Measurements from ENCODE around the gene SUGP1.

The SUGP1 gene

DNA sequence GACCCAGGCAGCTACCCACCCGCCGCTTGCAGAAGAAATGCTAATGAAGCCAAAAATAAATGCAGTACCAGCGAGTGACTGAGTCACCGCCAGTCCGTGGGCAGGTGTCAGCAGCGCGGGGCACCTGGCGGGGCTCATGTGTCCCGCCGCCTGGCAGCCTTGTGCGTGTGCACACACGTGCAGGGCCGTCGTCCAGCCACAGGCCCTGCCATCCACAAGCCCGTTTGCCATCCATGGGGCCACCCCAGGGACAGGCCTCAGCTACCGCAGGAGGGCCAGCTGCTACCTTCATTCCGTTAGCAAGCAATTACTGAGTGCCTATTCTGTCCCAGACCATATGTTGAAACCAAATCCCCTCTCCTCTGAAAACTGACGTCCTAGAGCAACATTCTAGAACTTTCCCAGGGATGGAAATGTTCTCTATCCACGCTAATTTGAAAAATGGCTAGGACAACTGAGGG, 88.0 kb downstream of the SUGP1 start:
- Histone ChIP-seq H3K4me1 (no peaks in the 10 kb centered on the region), H3K9me3 (peaks cover 3% of the 10 kb centered on the region; the same call in 1 of the 2 replicates), H3K36me3 (no peaks in the 10 kb centered on the region), H3K4me3 (ENCODE audit: low read depth, low read length) (no peak overlapping the region), H3K27me3 (no peaks in the 10 kb centered on the region)
- DNase-seq: no peak
- TF ChIP-seq, protein P1, sequence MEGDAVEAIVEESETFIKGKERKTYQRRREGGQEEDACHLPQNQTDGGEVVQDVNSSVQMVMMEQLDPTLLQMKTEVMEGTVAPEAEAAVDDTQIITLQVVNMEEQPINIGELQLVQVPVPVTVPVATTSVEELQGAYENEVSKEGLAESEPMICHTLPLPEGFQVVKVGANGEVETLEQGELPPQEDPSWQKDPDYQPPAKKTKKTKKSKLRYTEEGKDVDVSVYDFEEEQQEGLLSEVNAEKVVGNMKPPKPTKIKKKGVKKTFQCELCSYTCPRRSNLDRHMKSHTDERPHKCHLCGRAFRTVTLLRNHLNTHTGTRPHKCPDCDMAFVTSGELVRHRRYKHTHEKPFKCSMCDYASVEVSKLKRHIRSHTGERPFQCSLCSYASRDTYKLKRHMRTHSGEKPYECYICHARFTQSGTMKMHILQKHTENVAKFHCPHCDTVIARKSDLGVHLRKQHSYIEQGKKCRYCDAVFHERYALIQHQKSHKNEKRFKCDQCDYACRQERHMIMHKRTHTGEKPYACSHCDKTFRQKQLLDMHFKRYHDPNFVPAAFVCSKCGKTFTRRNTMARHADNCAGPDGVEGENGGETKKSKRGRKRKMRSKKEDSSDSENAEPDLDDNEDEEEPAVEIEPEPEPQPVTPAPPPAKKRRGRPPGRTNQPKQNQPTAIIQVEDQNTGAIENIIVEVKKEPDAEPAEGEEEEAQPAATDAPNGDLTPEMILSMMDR (IDR thresholded peaks at IDR 0.05; ENCODE audit: low read depth, low read length): no peak

DNA sequence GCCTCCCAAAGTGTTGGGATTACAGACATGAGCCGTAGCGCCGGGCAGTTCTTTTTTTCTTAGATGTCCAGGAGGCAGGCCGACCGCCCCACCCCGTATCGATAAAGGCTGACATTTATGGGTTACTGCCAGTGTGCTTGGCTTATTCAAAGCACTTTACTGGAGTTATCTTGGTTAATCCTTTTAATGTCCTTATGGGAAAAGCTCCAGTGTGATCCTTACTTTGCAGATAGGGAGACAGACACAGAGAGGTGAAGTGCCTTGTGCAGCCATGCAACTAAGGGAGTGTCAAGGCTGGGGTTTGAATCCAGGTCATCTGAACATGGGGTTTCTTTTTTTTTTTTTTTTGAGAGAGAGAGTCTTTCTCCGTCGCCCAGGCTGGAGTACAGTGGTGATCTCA, 89.3 kb downstream of the SUGP1 start:
- H3K4me1 ChIP-seq: no peaks in the 10 kb centered on the region
- H3K36me3 ChIP-seq: no peaks in the 10 kb centered on the region
- no peaks in the 10 kb centered on the region for H3K27me3 ChIP-seq
- TF ChIP-seq, protein P1 (IDR thresholded peaks at IDR 0.05; ENCODE audit: low read depth, low read length): no peak
- H3K4me3 ChIP-seq (ENCODE audit: low read depth, low read length): no peak overlapping the region
- peaks cover 3% of the 10 kb centered on the region; the same call in 1 of the 2 replicates for H3K9me3 ChIP-seq
- DNase-seq: no peak

DNA sequence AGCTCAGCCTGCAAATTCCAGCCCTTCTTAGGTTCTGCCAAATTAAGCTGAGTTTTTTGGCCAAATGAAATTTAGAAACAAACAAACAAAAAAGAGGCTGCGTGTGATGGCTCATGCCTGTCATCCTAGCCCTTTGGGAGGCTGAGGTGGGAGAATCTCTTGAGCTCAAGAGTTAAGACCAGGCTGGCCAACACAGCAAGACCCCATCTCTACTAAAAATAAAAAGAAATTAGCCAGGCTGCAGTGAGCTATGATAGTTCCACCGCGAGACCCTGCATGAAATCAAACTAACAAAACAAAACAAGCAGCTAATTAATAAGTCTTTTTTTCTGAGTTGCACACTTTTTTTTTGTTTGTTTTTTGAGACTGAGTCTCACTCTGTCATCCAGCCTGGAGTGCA, 90.6 kb downstream of the SUGP1 start:
- Histone ChIP-seq H3K9me3 (peaks cover 3% of the 10 kb centered on the region; the same call in 1 of the 2 replicates), H3K36me3 (no peaks in the 10 kb centered on the region), H3K4me1 (no peaks in the 10 kb centered on the region), H3K4me3 (ENCODE audit: low read depth, low read length) (no peak overlapping the region), H3K27me3 (no peaks in the 10 kb centered on the region)
- TF ChIP-seq, protein P1 (IDR thresholded peaks at IDR 0.05; ENCODE audit: low read depth, low read length): no peak
- DNase-seq: no peak

DNA sequence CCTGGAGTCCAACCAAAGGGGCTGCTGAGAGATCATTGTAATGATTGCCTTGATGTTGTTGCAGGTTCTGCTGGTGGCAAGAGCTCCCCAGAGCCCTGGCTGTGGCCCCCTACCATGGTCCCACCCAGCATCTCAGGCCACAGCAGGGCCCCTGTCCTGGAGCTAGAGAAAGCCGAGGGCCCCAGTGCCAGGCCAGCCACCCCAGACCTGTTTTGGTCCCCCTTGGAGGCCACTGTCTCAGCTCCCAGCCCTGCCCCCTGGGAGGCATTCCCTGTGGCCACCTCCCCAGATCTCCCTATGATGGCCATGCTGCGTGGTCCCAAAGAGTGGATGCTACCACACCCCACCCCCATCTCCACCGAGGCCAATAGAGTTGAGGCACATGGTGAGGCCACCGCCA, 93.1 kb downstream of the SUGP1 start:
- H3K27me3 ChIP-seq: no peaks in the 10 kb centered on the region
- no peak for DNase-seq
- no peaks in the 10 kb centered on the region for H3K9me3 ChIP-seq
- TF ChIP-seq, protein P1 (IDR thresholded peaks at IDR 0.05; ENCODE audit: low read depth, low read length): no peak
- no peaks in the 10 kb centered on the region for H3K4me1 ChIP-seq
- H3K4me3 ChIP-seq (ENCODE audit: low read depth, low read length): no peak overlapping the region
- no peaks in the 10 kb centered on the region for H3K36me3 ChIP-seq

DNA sequence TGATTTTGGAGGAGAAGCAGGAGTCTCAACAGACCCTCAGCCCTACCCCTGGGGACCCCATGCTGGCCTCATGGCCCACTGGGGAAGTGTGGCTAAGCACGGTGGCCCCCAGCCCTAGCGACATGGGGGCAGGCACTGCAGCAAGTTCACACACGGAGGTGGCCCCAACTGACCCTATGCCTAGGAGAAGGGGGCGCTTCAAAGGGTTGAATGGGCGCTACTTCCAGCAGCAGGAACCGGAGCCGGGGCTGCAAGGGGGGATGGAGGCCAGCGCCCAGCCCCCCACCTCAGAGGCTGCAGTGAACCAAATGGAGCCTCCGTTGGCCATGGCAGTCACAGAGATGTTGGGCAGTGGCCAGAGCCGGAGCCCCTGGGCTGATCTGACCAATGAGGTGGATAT, 93.6 kb downstream of the SUGP1 start:
- Histone ChIP-seq H3K9me3 (no peaks in the 10 kb centered on the region), H3K4me1 (no peaks in the 10 kb centered on the region), H3K27me3 (no peaks in the 10 kb centered on the region), H3K36me3 (no peaks in the 10 kb centered on the region), H3K4me3 (ENCODE audit: low read depth, low read length) (no peak overlapping the region)
- DNase-seq: no peak
- TF ChIP-seq, protein P1 (IDR thresholded peaks at IDR 0.05; ENCODE audit: low read depth, low read length): no peak

DNA sequence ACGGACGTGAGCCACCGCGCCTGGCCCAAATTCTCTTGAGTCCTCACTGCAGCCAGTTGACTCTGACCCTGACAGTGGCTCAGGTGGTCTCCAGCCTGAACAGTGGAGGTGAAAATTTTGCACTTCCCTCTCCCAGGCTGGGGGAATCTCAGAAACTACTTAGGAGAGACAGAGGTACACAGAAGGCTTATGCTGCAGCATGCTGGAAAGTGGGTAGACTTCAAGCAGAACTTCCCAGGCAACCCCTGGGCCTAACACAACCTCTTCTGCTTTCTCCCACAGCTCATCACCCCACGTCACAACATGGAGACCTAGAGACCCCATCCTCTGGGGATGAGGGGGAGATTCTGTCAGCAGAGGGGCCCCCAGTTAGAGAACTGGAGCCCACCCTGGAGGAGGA, 94.1 kb downstream of the SUGP1 start:
- H3K27me3 ChIP-seq: no peaks in the 10 kb centered on the region
- H3K36me3 ChIP-seq: no peaks in the 10 kb centered on the region
- DNase-seq: no peak
- H3K4me1 ChIP-seq: no peaks in the 10 kb centered on the region
- TF ChIP-seq, protein P1 (IDR thresholded peaks at IDR 0.05; ENCODE audit: low read depth, low read length): no peak
- H3K4me3 ChIP-seq (ENCODE audit: low read depth, low read length): no peak overlapping the region
- no peaks in the 10 kb centered on the region for H3K9me3 ChIP-seq
